K562 (cell line): Measurements from ENCODE around the gene NUP43. TPM values are rescaled to one million over a fixed set of nuclear protein-coding genes. Genes with fewer than 3 reads are reported as not detected.
A peak's percentile ranks its signal among the peaks of the same experiment; 100 is the strongest.

Source experiments
- ATAC-seq: fragments of 200-7000 bp; cut with Tn5 transposase; 3 replicates; pipeline ENCODE4 v1.9.1; 2020; ENCODE audit warnings: moderate library complexity
- BruUV-seq: library from RNA; stranded (reverse); fragments of 400-500 nt; replicated peaks from 2 replicates; lab custom pipeline; 2021; lab: Mats Ljungman, UMichigan
- CTCF ChIA-PET: fragments of 300-600 bp; formaldehyde crosslinking; extraction: SDS; loops from one replicate; lab custom pipeline; 2021; ENCODE audit warnings: low intra/inter-chr PET ratio; lab: Yijun Ruan, JAX
- POLR2A ChIA-PET: fragments of 300-600, 350-650 bp; sonication (Branson Sonifier 250); formaldehyde crosslinking; extraction: SDS; loops from one replicate; lab custom pipeline; 2021; ENCODE audit warnings: antibody characterized with exemption, inconsistent platforms; lab: Yijun Ruan, JAX
- DNase-seq, 4 experiments: peaks; one replicate each; pipeline versions ENCODE4 v3.0.0 to v3.0.0-alpha.2; 2011 to 2018; ENCODE audit warnings: low spot score in 3 of 4, mixed read lengths in 3 of 4; ENCODE audit errors: extremely low read depth in 1 of 4
- FAIRE-seq: peaks from 2 replicates; lab custom pipeline; 2011; peaks lifted over from hg19 to GRCh38; lab: Jason Lieb, UNC
- H2AFZ ChIP-seq: 2 replicates; pipeline ENCODE4 v1.6.0; 2011; ENCODE audit warnings: low read depth, low read length, control low read depth, inconsistent platforms
- H3K27ac ChIP-seq: fragments of 200-600 bp; 3 replicates; pipeline ENCODE4 v1.8.0; 2011; ENCODE audit warnings: low read depth, mild to moderate bottlenecking, control low read depth, inconsistent platforms, low read length, moderate library complexity, mixed read lengths; ENCODE audit errors: extremely low read depth
- H3K27me3 ChIP-seq, 2 experiments: fragments of 300-600 bp in 1 of 2; 2 replicates in 1 of 2; 3 replicates in 1 of 2; pipeline versions ENCODE4 v1.6.0 to v1.8.0; 2011; ENCODE audit warnings: inconsistent platforms in 2 of 2, low read length in 2 of 2, mild to moderate bottlenecking in 1 of 2, mixed read lengths in 1 of 2, moderate library complexity in 1 of 2; ENCODE audit not compliant: control insufficient read depth in 2 of 2, insufficient read depth in 2 of 2
- H3K36me3 ChIP-seq: fragments of 300-600 bp; 3 replicates; pipeline ENCODE4 v1.8.0; 2011; ENCODE audit warnings: mild to moderate bottlenecking, low read length, inconsistent platforms; ENCODE audit not compliant: control insufficient read depth, insufficient read depth
- H3K4me1 ChIP-seq, 2 experiments: fragments of 200-600 bp in 1 of 2; replicated peaks in 1 of 2; 2 replicates in 1 of 2; 3 replicates in 1 of 2; pipeline versions ENCODE4 v1.5.1 to v1.8.0; 2011; ENCODE audit warnings: inconsistent platforms in 2 of 2, low read length in 2 of 2, mild to moderate bottlenecking in 1 of 2, mixed read lengths in 1 of 2, moderate library complexity in 1 of 2; ENCODE audit not compliant: control insufficient read depth in 2 of 2, insufficient read depth in 2 of 2
- H3K4me2 ChIP-seq: 2 replicates; pipeline ENCODE4 v1.6.1; 2011; ENCODE audit warnings: low read length, control low read depth, inconsistent platforms, mixed read lengths; ENCODE audit not compliant: insufficient read depth
- H3K4me3 ChIP-seq: fragments of 200-600 bp; sonication (generic), shearing (Covaris generic); 2 replicates; pipeline ENCODE4 v1.5.1; 2016; ENCODE audit warnings: control low read depth, inconsistent platforms
- H3K79me2 ChIP-seq: fragments of 200-600 bp; 3 replicates; pipeline ENCODE4 v1.8.0; 2011; ENCODE audit warnings: low read length, inconsistent platforms; ENCODE audit not compliant: control insufficient read depth, insufficient read depth
- H3K9ac ChIP-seq, 2 experiments: 2 replicates each; pipeline versions ENCODE4 v1.6.0 to v1.6.1; 2011; ENCODE audit warnings: low read depth in 2 of 2, low read length in 2 of 2, control low read depth in 1 of 2, inconsistent platforms in 1 of 2, mild to moderate bottlenecking in 1 of 2, mixed read lengths in 1 of 2; ENCODE audit not compliant: insufficient read depth in 1 of 2
- H3K9me1 ChIP-seq: one replicate; pipeline ENCODE4 v1.6.0; 2011; ENCODE audit warnings: inconsistent platforms, mild to moderate bottlenecking, low read length, moderate library complexity; ENCODE audit not compliant: control insufficient read depth, insufficient read depth
- H3K9me3 ChIP-seq: replicated peaks from 2 replicates; pipeline ENCODE4 v1.5.1; 2011; ENCODE audit warnings: low read depth, low read length, inconsistent platforms; ENCODE audit not compliant: control insufficient read depth, insufficient read depth
- H4K20me1 ChIP-seq: replicated peaks from 2 replicates; pipeline ENCODE4 v1.6.1; 2011; ENCODE audit warnings: low read length, inconsistent platforms, mixed read lengths; ENCODE audit not compliant: control insufficient read depth, insufficient read depth
- ATF2 ChIP-seq: sonication (generic); formaldehyde crosslinking; IDR thresholded peaks from 2 replicates; pipeline ENCODE4 v1.8.1; 2022; ENCODE audit warnings: missing genetic modification reagents
- DACH1 ChIP-seq: fragments of 450-650 bp; IDR thresholded peaks from 2 replicates; pipeline ENCODE4 v1.6.1; 2018; ENCODE audit not compliant: partially characterized antibody
- FOXA3 ChIP-seq, 2 experiments: fragments of 450-650 bp in 1 of 2; sonication (generic) in 1 of 2; formaldehyde crosslinking; IDR thresholded peaks in 1 of 2; conservative IDR thresholded peaks in 1 of 2; 2 replicates each; pipeline versions ENCODE4 v1.4.0 to v1.8.0; 2020 to 2022; ENCODE audit warnings: mild to moderate bottlenecking in 2 of 2, missing genetic modification reagents in 1 of 2
- JUN ChIP-seq, 2 experiments: sonication (generic) in 1 of 2; formaldehyde crosslinking in 1 of 2; IDR thresholded peaks; 2 replicates each; pipeline versions ENCODE4 v1.6.1 to v1.8.0; 2012 to 2022; ENCODE audit warnings: borderline replicate concordance in 2 of 2, mild to moderate bottlenecking in 2 of 2, improper control_type of control experiment in 1 of 2, low read depth in 1 of 2, low read length in 1 of 2, missing genetic modification reagents in 1 of 2
- KLF10 ChIP-seq: fragments of 250-450 bp; sonication (Bioruptor Pico); IDR thresholded peaks from 2 replicates; pipeline ENCODE4 v1.6.1; 2021; ENCODE audit warnings: matching md5 sums
- SIX5 ChIP-seq, 2 experiments: IDR thresholded peaks; 2 replicates each; pipeline ENCODE4 v1.6.1; 2011; ENCODE audit warnings: low read length in 2 of 2, borderline replicate concordance in 1 of 2, low read depth in 1 of 2, mild to moderate bottlenecking in 1 of 2, moderate library complexity in 1 of 2; ENCODE audit not compliant: insufficient read depth in 1 of 2
- ZNF121 ChIP-seq: sonication (generic); formaldehyde crosslinking; conservative IDR thresholded peaks from 2 replicates; pipeline ENCODE4 v1.8.0; 2022; ENCODE audit warnings: missing genetic modification reagents
- ZNF23 ChIP-seq: fragments of 250-450 bp; sonication (Bioruptor Pico); IDR thresholded peaks from 2 replicates; pipeline ENCODE4 v1.4.0; 2020; ENCODE audit warnings: mild to moderate bottlenecking
- WGBS: fragments of 100-300 bp; shearing (Covaris generic); methylation state at CpG from one replicate; pipeline ENCODE4 v1.1.6; 2016; ENCODE audit warnings: low coverage, mixed read lengths; ENCODE audit not compliant: insufficient coverage; ENCODE audit errors: missing lambda C conversion rate; 5-methylcytosine and 5-hydroxymethylcytosine counted together
- in situ Hi-C: fragments of 300-500 bp; cut with MboI; formaldehyde crosslinking; loops from 4 replicates; pipeline ENCODE4 v1.15.0; 2018; ENCODE audit warnings: inconsistent platforms, mixed read lengths
- intact Hi-C: fragments of 100-400 bp; cut with micrococcal nuclease; formaldehyde crosslinking; loops from 2 replicates; pipeline ENCODE4 v1.14.2; 2022
- polyA plus RNA-seq, 8 experiments: library from polyadenylated mRNA; depleted of rRNA in 4 of 8; stranded (reverse) in 5 of 8; unstranded in 3 of 8; fragments of >200 nt; fragmentation: Nextera tagmentation in 2 of 8; fragmentation: Illumina TruSeq in 1 of 8; extraction: Ambion mirVana in 2 of 8; extraction: Trizol in 1 of 8; gene quantifications; 2 replicates each; pipeline versions ENCODE4 v1.2.1 to v1.2.3, GENCODE V29; 2011 to 2014; ENCODE audit warnings: inconsistent platforms in 1 of 8, missing spikeins in 1 of 8
- total RNA-seq, 7 experiments: library from RNA; depleted of rRNA in 6 of 7; stranded (reverse); fragments of >200 nt in 6 of 7; fragmentation: Illumina TruSeq in 2 of 7; extraction: Trizol in 2 of 7; gene quantifications; 2 replicates each; pipeline versions ENCODE4 v1.2.1 to v1.2.3, GENCODE V29; 2011 to 2021; ENCODE audit warnings: low replicate concordance in 1 of 7

Gene NUP43
- total and polyA plus RNA-seq, 9 of the 15 experiments (the other 6 are each of a cell fraction or from before 2014, with no cell fraction given): 28.9 to 136 (median 67.4) TPM

DNA sequence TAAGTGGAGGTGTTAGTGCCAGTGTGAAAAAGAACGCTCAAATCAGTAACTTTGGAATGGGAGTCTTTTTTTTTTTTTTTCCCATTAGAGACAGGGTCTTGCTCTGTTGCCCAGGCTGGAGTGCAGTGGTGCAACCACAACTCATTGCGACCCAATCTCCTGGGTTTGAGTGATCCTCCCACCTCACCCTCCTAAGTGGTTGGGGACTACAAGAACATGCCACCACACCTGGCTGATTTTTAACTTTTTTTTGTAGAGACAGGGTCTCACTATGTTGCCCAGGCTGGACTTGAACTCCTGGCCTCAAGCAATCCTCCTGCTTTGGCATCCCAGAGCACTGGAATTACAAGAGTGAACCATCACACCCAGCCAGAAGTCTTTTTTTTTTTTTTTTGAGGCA lies 48.2 kb downstream of the NUP43 start:
- ATAC-seq (no peak), FAIRE-seq (no peak), DNase-seq (no peak)
- TF ChIP-seq ZNF121: peak; percentile 98
- no peak for TF ChIP-seq SIX5 (IDR thresholded peaks at IDR 0.05; ENCODE audit: borderline replicate concordance in 1 of 2, insufficient read depth in 1 of 2, low read depth in 1 of 2, low read length in 2 of 2)
- TF ChIP-seq KLF10 (CRISPR knock-in tag): no peak
- TF ChIP-seq ATF2: no peak
- no peak for TF ChIP-seq DACH1
- no peak for TF ChIP-seq ZNF23 (CRISPR knock-in tag)
- TF ChIP-seq FOXA3 (CRISPR knock-in tag; conservative IDR thresholded peaks at IDR 0.05 in 1 of 2, IDR thresholded peaks at IDR 0.05 in 1 of 2): no peak
- no peak for TF ChIP-seq JUN (IDR thresholded peaks at IDR 0.05; ENCODE audit: borderline replicate concordance, low read depth, low read length)
- TF ChIP-seq JUN (CRISPR knock-in tag; IDR thresholded peaks at IDR 0.05; ENCODE audit: borderline replicate concordance): no peak
- H2AFZ ChIP-seq: no peak overlapping the region
- no peak overlapping the region for H3K27ac ChIP-seq
- H3K9me1 ChIP-seq: no peaks in the 10 kb centered on the region
- ChIA-PET POLR2A (interaction anchor here (0.8 kb wide), 1 partner anchor 10 kb away, joined by 3 read pairs; no protein-coding TSS in a partner anchor), CTCF (no interaction called here)
- no peak overlapping the region for H3K9ac ChIP-seq
- H3K36me3 ChIP-seq: peaks cover 83% of the 10 kb centered on the region
- H3K27me3 ChIP-seq: no peaks in the 10 kb centered on the region
- H4K20me1 ChIP-seq: peaks cover 11% of the 10 kb centered on the region; the same call in 1 of the 2 replicates
- H3K4me2 ChIP-seq: no peak overlapping the region
- 90% methylated on average over 2 of the region's 2 CpGs for WGBS
- in situ Hi-C loops: no loop called here
- no peaks in the 10 kb centered on the region for H3K9me3 ChIP-seq
- no TSS peak for BruUV-seq
- no peak overlapping the region for H3K4me3 ChIP-seq
- intact Hi-C loops: no loop called here
- peaks cover 96% of the 10 kb centered on the region for H3K79me2 ChIP-seq
- no peaks in the 10 kb centered on the region for H3K4me1 ChIP-seq
